Panc1 (cell line): ENCODE data around the gene DIP2C.

Source experiments
- CTCF ChIP-seq: fragments of 450-650 bp; IDR thresholded peaks from 2 replicates; pipeline ENCODE4 v1.5.1; 2017; ENCODE audit warnings: mild to moderate bottlenecking
- REST ChIP-seq, 2 experiments: IDR thresholded peaks; 2 replicates each; pipeline ENCODE4 v1.6.1; 2011 to 2012; ENCODE audit warnings: low read depth in 2 of 2, control low read depth in 1 of 2, low read length in 1 of 2, mild to moderate bottlenecking in 1 of 2, moderate library complexity in 1 of 2; ENCODE audit not compliant: insufficient read depth in 1 of 2
- SIN3A ChIP-seq: IDR thresholded peaks from 2 replicates; pipeline ENCODE4 v1.6.1; 2012; ENCODE audit warnings: low read depth, mild to moderate bottlenecking, low read length, moderate library complexity, borderline replicate concordance; ENCODE audit not compliant: insufficient read depth

- TF ChIP-seq CTCF (no peak), REST (IDR thresholded peaks at IDR 0.05; ENCODE audit: insufficient read depth in 1 of 2, low read depth in 2 of 2, low read length in 1 of 2) (no peak), SIN3A (no peak)
Measured at GRCh38 chr10:329361-330099, 359.9 kb downstream of the DIP2C start.
